GM20000 (cell line): Measurements from ENCODE around the gene ABAT.
A peak's percentile ranks its signal among the peaks of the same experiment; 100 is the strongest.

Source experiments
- DNase-seq: peaks from one replicate; pipeline ENCODE4 v3.0.0; 2012; ENCODE audit warnings: low spot score
- CTCF ChIP-seq: IDR thresholded peaks from 2 replicates; pipeline ENCODE4 v1.5.1; 2012; ENCODE audit warnings: mild to moderate bottlenecking, control low read depth; ENCODE audit errors: extremely low read depth, missing control alignments

Gene ABAT

GRCh38 chr16:8674413-8675022 is at the start of gene ABAT:
TSS of gene ABAT (plus strand) at chr16:8674617. CDS start at chr16:8735740, 61,123 bp downstream.
- DNase-seq, result peak; percentile 97
- TF ChIP-seq CTCF, result no peak

GRCh38 chr16:8625491-8626087 is 48.8 kb upstream of the ABAT start:
- DNase-seq, result no peak
- no peak for TF ChIP-seq CTCF

GRCh38 chr16:8626946-8627345 is 47.5 kb upstream of the ABAT start:
- DNase-seq, result no peak
- TF ChIP-seq CTCF, result no peak

- no peak for DNase-seq
- TF ChIP-seq CTCF, result no peak
These were observed 47.0 kb upstream of the ABAT start for GRCh38 chr16:8627456-8627855.

- no peak for DNase-seq
- no peak for TF ChIP-seq CTCF
These were observed 45.3 kb upstream of the ABAT start for GRCh38 chr16:8628981-8629725.

GRCh38 chr16:8630255-8630953 is 44.0 kb upstream of the ABAT start:
- DNase-seq, result no peak
- no peak for TF ChIP-seq CTCF

GRCh38 chr16:8631373-8631772 is 43.0 kb upstream of the ABAT start:
- no peak for DNase-seq
- no peak for TF ChIP-seq CTCF
